Suprapubic skin (tissue), 4 donors: ENCODE results near the gene RAB34. TPM values are rescaled to one million over a fixed set of nuclear protein-coding genes. Genes with fewer than 3 reads are reported as not detected.

Experiments used
- DNase-seq, 2 donors: peaks; one replicate each; pipeline ENCODE4 v3.0.0-alpha.2; 2019; ENCODE audit warnings: low spot score in 2 of 2
- H3K27ac ChIP-seq: fragments of 200-600 bp; sonication (generic); one replicate; pipeline ENCODE4 v1.5.1; 2019
- H3K27me3 ChIP-seq: fragments of 200-600 bp; sonication (generic); one replicate; pipeline ENCODE4 v1.5.1; 2019
- H3K36me3 ChIP-seq: fragments of 200-600 bp; sonication (generic); one replicate; pipeline ENCODE4 v1.5.1; 2019
- H3K4me1 ChIP-seq: fragments of 200-600 bp; sonication (generic); one replicate; pipeline ENCODE4 v1.5.1; 2019
- H3K4me3 ChIP-seq: fragments of 200-600 bp; sonication (generic); one replicate; pipeline ENCODE4 v1.5.1; 2019; ENCODE audit warnings: mild to moderate bottlenecking
- H3K9me3 ChIP-seq: fragments of 200-600 bp; sonication (generic); one replicate; pipeline ENCODE4 v1.5.1; 2019
- CTCF ChIP-seq, 2 donors: fragments of 200-600 bp in 1 of 2; fragments of 450-650 bp in 1 of 2; sonication (generic) in 1 of 2; IDR thresholded peaks; one replicate each; pipeline ENCODE4 v1.5.1; 2016 to 2019; ENCODE audit warnings: antibody characterized with exemption in 2 of 2, mild to moderate bottlenecking in 1 of 2, moderate library complexity in 1 of 2
- EP300 ChIP-seq: sonication (generic); formaldehyde crosslinking; IDR thresholded peaks from one replicate; pipeline ENCODE4 v1.6.1; 2017; ENCODE audit warnings: antibody characterized with exemption
- POLR2A ChIP-seq, 2 donors: fragments of 450-650 bp; IDR thresholded peaks; one replicate each; pipeline ENCODE4 v1.6.1; 2017; ENCODE audit warnings: antibody characterized with exemption in 2 of 2, mild to moderate bottlenecking in 2 of 2, moderate library complexity in 2 of 2
- POLR2AphosphoS5 ChIP-seq, 3 donors: sonication (generic); formaldehyde crosslinking; IDR thresholded peaks; one replicate each; pipeline ENCODE4 v1.6.1; 2017; ENCODE audit warnings: antibody characterized with exemption in 3 of 3
- WGBS: methylation state at CpG from one replicate; pipeline ENCODE4 v1.1.5; 2018; 5-methylcytosine and 5-hydroxymethylcytosine counted together
- total RNA-seq, 4 donors: library from RNA; depleted of rRNA; stranded (reverse); fragments of >200 nt; gene quantifications; one replicate each; pipeline ENCODE4 v1.1.0, GENCODE V29; 2016

RAB34 gene
- total RNA-seq: 10 to 100 TPM; 60.7 to 96.1 (median 77.6) TPM

- Histone ChIP-seq H3K4me3 (peak within 1 kb of the TSS; percentile 92), H3K4me1 (peaks cover 63% of the 10 kb centered on the region), H3K27me3 (no peaks in the 10 kb centered on the region), H3K9me3 (no peaks in the 10 kb centered on the region), H3K36me3 (peaks cover 36% of the 10 kb centered on the region), H3K27ac (peak within 1 kb of the TSS; percentile 94)
- WGBS: 3% methylated on average over 24 of the region's 60 CpGs
- TF ChIP-seq EP300 (no peak), CTCF (IDR thresholded peaks at IDR 0.05) (peak in 1 of 2 donors; percentile 21), POLR2A (IDR thresholded peaks at IDR 0.05) (peak in 1 of 2 donors; percentile 17), POLR2AphosphoS5 (IDR thresholded peaks at IDR 0.05) (no peak)
- peak; percentile 85 to 87 for DNase-seq
Observed at GRCh38 chr17:28717578-28718332, at the start of gene RAB34. Gene RAB34, minus strand, starts transcription at chr17:28717868. Its CDS starts 602 bp downstream, at chr17:28717266.

GRCh38 chr17:28765038-28765437, 47.4 kb upstream of the RAB34 start:
- Histone ChIP-seq H3K27ac (no peak overlapping the region), H3K27me3 (no peaks in the 10 kb centered on the region), H3K9me3 (no peaks in the 10 kb centered on the region), H3K4me3 (no peak overlapping the region), H3K36me3 (peaks cover 28% of the 10 kb centered on the region), H3K4me1 (peaks cover 13% of the 10 kb centered on the region)
- peak in 1 of 2 donors; percentile 35 for DNase-seq
- 81% methylated on average over 4 of the region's 4 CpGs for WGBS
- TF ChIP-seq CTCF (IDR thresholded peaks at IDR 0.05) (no peak), POLR2AphosphoS5 (IDR thresholded peaks at IDR 0.05) (no peak), EP300 (no peak), POLR2A (IDR thresholded peaks at IDR 0.05) (no peak)

- Histone ChIP-seq H3K4me3 (no peak overlapping the region), H3K9me3 (no peaks in the 10 kb centered on the region), H3K36me3 (peaks cover 40% of the 10 kb centered on the region), H3K4me1 (peaks cover 13% of the 10 kb centered on the region), H3K27me3 (no peaks in the 10 kb centered on the region), H3K27ac (no peak overlapping the region)
- DNase-seq: peak in 1 of 2 donors; percentile 86
- TF ChIP-seq POLR2A (IDR thresholded peaks at IDR 0.05) (no peak), CTCF (IDR thresholded peaks at IDR 0.05) (peak; percentile 83 to 91), POLR2AphosphoS5 (IDR thresholded peaks at IDR 0.05) (no peak), EP300 (no peak)
- WGBS: 69% methylated on average over 5 of the region's 5 CpGs
Observed at GRCh38 chr17:28763804-28764266, 46.2 kb upstream of the RAB34 start.

GRCh38 chr17:28763137-28763799, 45.6 kb upstream of the RAB34 start:
- 88% methylated on average over 1 of the region's 1 CpG for WGBS
- Histone ChIP-seq H3K4me1 (peaks cover 13% of the 10 kb centered on the region), H3K27me3 (no peaks in the 10 kb centered on the region), H3K27ac (no peak overlapping the region), H3K9me3 (no peaks in the 10 kb centered on the region), H3K4me3 (no peak overlapping the region), H3K36me3 (peaks cover 45% of the 10 kb centered on the region)
- TF ChIP-seq POLR2A (IDR thresholded peaks at IDR 0.05): no peak
- no peak for TF ChIP-seq CTCF (IDR thresholded peaks at IDR 0.05)
- TF ChIP-seq EP300: no peak
- no peak for TF ChIP-seq POLR2AphosphoS5 (IDR thresholded peaks at IDR 0.05)
- peak in 1 of 2 donors; percentile 13 for DNase-seq
